Parathyroid adenoma (tissue), 2 donors: ENCODE results near the gene GHR.
A peak's percentile ranks its signal among the peaks of the same experiment; 100 is the strongest.

ENCODE experiments used
- H2AFZ ChIP-seq: fragments of 300-600 bp; sonication (generic); one replicate; pipeline ENCODE4 v1.7.0; 2017; ENCODE audit warnings: antibody characterized with exemption, mild to moderate bottlenecking
- H3K27ac ChIP-seq: fragments of 300-600 bp; sonication (generic); one replicate; pipeline ENCODE4 v1.7.0; 2017
- H3K27me3 ChIP-seq: fragments of 300-600 bp; sonication (generic); one replicate; pipeline ENCODE4 v1.7.0; 2017; ENCODE audit warnings: low read length; ENCODE audit not compliant: control insufficient read depth, insufficient read depth
- H3K36me3 ChIP-seq: fragments of 300-600 bp; sonication (generic); one replicate; pipeline ENCODE4 v1.7.0; 2017; ENCODE audit warnings: low read length; ENCODE audit not compliant: control insufficient read depth, insufficient read depth
- H3K4me1 ChIP-seq: fragments of 300-600 bp; sonication (generic); one replicate; pipeline ENCODE4 v1.7.0; 2017; ENCODE audit warnings: control low read depth
- H3K4me2 ChIP-seq: fragments of 300-600 bp; sonication (generic); one replicate; pipeline ENCODE4 v1.7.0; 2017; ENCODE audit warnings: low read length
- H3K4me3 ChIP-seq: fragments of 300-600 bp; sonication (generic); one replicate; pipeline ENCODE4 v1.7.0; 2017; ENCODE audit warnings: low read depth, low read length
- H3K79me2 ChIP-seq: fragments of 300-600 bp; sonication (generic); one replicate; pipeline ENCODE4 v1.7.0; 2017; ENCODE audit warnings: control low read depth
- H3K9ac ChIP-seq: fragments of 300-600 bp; sonication (generic); one replicate; pipeline ENCODE4 v1.7.0; 2017; ENCODE audit warnings: mild to moderate bottlenecking
- H3K9me3 ChIP-seq: fragments of 300-600 bp; sonication (generic); one replicate; pipeline ENCODE4 v1.7.0; 2017; ENCODE audit warnings: low read length; ENCODE audit not compliant: control insufficient read depth
- CTCF ChIP-seq: fragments of 300-600 bp; sonication (generic); IDR thresholded peaks from one replicate; pipeline ENCODE4 v1.7.0; 2017; ENCODE audit warnings: antibody characterized with exemption, mild to moderate bottlenecking
- donor health status: primary hyperparathyroidism.

GHR gene

GRCh38 chr5:42467981-42468524, 44.8 kb downstream of the GHR start:
- no peak overlapping the region for H3K27ac ChIP-seq
- no peak overlapping the region for H3K4me3 ChIP-seq

GRCh38 chr5:42483472-42484154, 60.4 kb downstream of the GHR start:
- TF ChIP-seq CTCF, result no peak
- H3K4me3 ChIP-seq, result no peak overlapping the region
- no peaks in the 10 kb centered on the region for H3K36me3 ChIP-seq
- peaks cover 7% of the 10 kb centered on the region for H3K4me1 ChIP-seq
- no peak overlapping the region for H3K9ac ChIP-seq
- H3K9me3 ChIP-seq, result no peaks in the 10 kb centered on the region
- peak overlapping the region; percentile 0 for H3K4me2 ChIP-seq
- H3K79me2 ChIP-seq, result no peaks in the 10 kb centered on the region
- H3K27me3 ChIP-seq, result no peaks in the 10 kb centered on the region
- H3K27ac ChIP-seq, result no peak overlapping the region
- H2AFZ ChIP-seq, result no peak overlapping the region

More at GRCh38 chr5:42467981-42468524, 44.8 kb downstream of the GHR start:
- no peaks in the 10 kb centered on the region for H3K4me1 ChIP-seq
- no peak overlapping the region for H3K9ac ChIP-seq
- no peak overlapping the region for H3K4me2 ChIP-seq
- H3K27me3 ChIP-seq, result no peaks in the 10 kb centered on the region
- no peak overlapping the region for H2AFZ ChIP-seq
- no peak for TF ChIP-seq CTCF
- H3K79me2 ChIP-seq, result peaks cover 2% of the 10 kb centered on the region
- H3K36me3 ChIP-seq, result no peaks in the 10 kb centered on the region
- no peaks in the 10 kb centered on the region for H3K9me3 ChIP-seq

GRCh38 chr5:42487077-42487476, 63.8 kb downstream of the GHR start:
- Histone ChIP-seq H3K9me3 (no peaks in the 10 kb centered on the region), H3K4me2 (no peak overlapping the region), H3K4me3 (no peak overlapping the region), H3K9ac (no peak overlapping the region), H3K4me1 (peaks cover 7% of the 10 kb centered on the region), H2AFZ (no peak overlapping the region), H3K27me3 (no peaks in the 10 kb centered on the region), H3K27ac (no peak overlapping the region), H3K79me2 (no peaks in the 10 kb centered on the region), H3K36me3 (no peaks in the 10 kb centered on the region)
- no peak for TF ChIP-seq CTCF

GRCh38 chr5:42487821-42488220, 64.6 kb downstream of the GHR start:
- Histone ChIP-seq H3K27me3 (no peaks in the 10 kb centered on the region), H3K4me1 (peaks cover 7% of the 10 kb centered on the region), H2AFZ (no peak overlapping the region), H3K36me3 (no peaks in the 10 kb centered on the region), H3K4me2 (no peak overlapping the region), H3K27ac (no peak overlapping the region), H3K9me3 (no peaks in the 10 kb centered on the region), H3K9ac (no peak overlapping the region), H3K4me3 (no peak overlapping the region), H3K79me2 (no peaks in the 10 kb centered on the region)
- no peak for TF ChIP-seq CTCF

- no peak overlapping the region for H3K4me2 ChIP-seq
- H3K27ac ChIP-seq, result no peak overlapping the region
- no peaks in the 10 kb centered on the region for H3K9me3 ChIP-seq
- H3K9ac ChIP-seq, result no peak overlapping the region
- no peak overlapping the region for H3K4me3 ChIP-seq
- no peaks in the 10 kb centered on the region for H3K36me3 ChIP-seq
- H3K79me2 ChIP-seq, result no peaks in the 10 kb centered on the region
- H3K4me1 ChIP-seq, result no peaks in the 10 kb centered on the region
- no peak for TF ChIP-seq CTCF
- no peak overlapping the region for H2AFZ ChIP-seq
- no peaks in the 10 kb centered on the region for H3K27me3 ChIP-seq
These were observed 67.6 kb downstream of the GHR start for GRCh38 chr5:42490831-42491230.
